T-cell (primary cell): ENCODE data around the gene MAPKAPK2. TPM values are rescaled to one million over a fixed set of nuclear protein-coding genes. Genes with fewer than 3 reads are reported as not detected.

Source experiments
- ATAC-seq, 4 experiments: fragments of 200-7000 bp in 3 of 4; fragments of 150-1000 bp in 1 of 4; cut with Tn5 transposase; replicated peaks in 1 of 4; 1 replicate in 3 of 4; 2 replicates in 1 of 4; pipeline ENCODE4 v1.10.0; 2021; ENCODE audit warnings: moderate library complexity in 3 of 4, mild to moderate bottlenecking in 2 of 4, moderate number of reproducible peaks in 1 of 4
- CTCF ChIA-PET, 2 donors: fragments of 300-600 bp; sonication (Branson Sonifier 250); formaldehyde crosslinking; loops; one replicate each; lab custom pipeline; 2022; ENCODE audit warnings: antibody characterized with exemption in 2 of 2; lab: Charles Lee
- POLR2A ChIA-PET, 2 donors: fragments of 300-600 bp; sonication (Branson Sonifier 250); formaldehyde crosslinking; loops; one replicate each; lab custom pipeline; 2022; ENCODE audit warnings: antibody characterized with exemption in 2 of 2; lab: Charles Lee
- DNase-seq, 35 experiments: peaks; one replicate each; pipeline versions ENCODE4 v3.0.0 to v3.0.0-alpha.2; 2013 to 2023
- H3K27ac ChIP-seq: one replicate; pipeline ENCODE4 v1.5.1; 2013; ENCODE audit warnings: low read length
- H3K27me3 ChIP-seq, 2 experiments: replicated peaks in 1 of 2; 1 replicate in 1 of 2; 2 replicates in 1 of 2; pipeline versions ENCODE4 v1.6.1 to v1.7.0; 2013; ENCODE audit warnings: low read length in 1 of 2, mixed read lengths in 1 of 2; ENCODE audit not compliant: control insufficient read depth in 2 of 2, insufficient read depth in 2 of 2; ENCODE audit errors: extremely low read depth in 1 of 2
- H3K36me3 ChIP-seq, 2 donors: 1 replicate in 1 of 2; 2 replicates in 1 of 2; pipeline versions ENCODE4 v1.6.1 to v1.7.0; 2013; ENCODE audit warnings: low read length in 1 of 2; ENCODE audit not compliant: control insufficient read depth in 2 of 2, insufficient read depth in 1 of 2; ENCODE audit errors: extremely low read depth in 1 of 2
- H3K4me1 ChIP-seq, 2 experiments: 1 replicate in 1 of 2; 2 replicates in 1 of 2; pipeline versions ENCODE4 v1.6.1 to v1.7.0; 2013; ENCODE audit warnings: low read length in 2 of 2, mixed read lengths in 1 of 2; ENCODE audit not compliant: insufficient read depth in 2 of 2, control insufficient read depth in 1 of 2; ENCODE audit errors: extremely low read depth in 1 of 2
- H3K4me3 ChIP-seq, 2 donors: 1 replicate in 1 of 2; 2 replicates in 1 of 2; pipeline versions ENCODE4 v1.5.1 to v1.7.0; 2013; ENCODE audit warnings: mild to moderate bottlenecking in 2 of 2, low read length in 1 of 2, moderate library complexity in 1 of 2; ENCODE audit not compliant: control insufficient read depth in 1 of 2; ENCODE audit errors: extremely low read depth in 1 of 2
- H3K9me3 ChIP-seq: 2 replicates; pipeline ENCODE4 v1.7.0; 2013
- H3K27ac Mint-ChIP-seq, 2 donors: one replicate each; pipeline ENCODE4 v1.8.0; 2020 to 2021; ENCODE audit warnings: mild to moderate bottlenecking in 2 of 2, mixed read lengths in 2 of 2
- H3K27me3 Mint-ChIP-seq, 2 donors: one replicate each; pipeline ENCODE4 v1.8.0; 2021 to 2022; ENCODE audit warnings: mixed read lengths in 2 of 2
- H3K36me3 Mint-ChIP-seq: one replicate; pipeline ENCODE4 v1.8.0; 2021; ENCODE audit warnings: mixed read lengths
- H3K4me1 Mint-ChIP-seq, 3 donors: one replicate each; pipeline ENCODE4 v1.8.0; 2020 to 2022; ENCODE audit warnings: mixed read lengths in 3 of 3, mild to moderate bottlenecking in 1 of 3
- H3K4me3 Mint-ChIP-seq, 3 donors: one replicate each; pipeline ENCODE4 v1.8.0; 2020 to 2022; ENCODE audit warnings: mild to moderate bottlenecking in 3 of 3, mixed read lengths in 3 of 3, moderate library complexity in 3 of 3
- H3K9me3 Mint-ChIP-seq, 3 donors: one replicate each; pipeline ENCODE4 v1.8.0; 2020 to 2022; ENCODE audit warnings: mixed read lengths in 3 of 3
- WGBS: methylation state at CpG from one replicate; pipeline ENCODE4 v1.1.5; 2013; ENCODE audit warnings: missing lambda C conversion rate; ENCODE audit not compliant: insufficient coverage; 5-methylcytosine and 5-hydroxymethylcytosine counted together
- total RNA-seq, 35 experiments: library from RNA in 6 of 35; stranded (reverse) in 6 of 35; fragments of 120-200 nt in 1 of 35; gene quantifications; one replicate each; pipeline versions ENCODE4 v1.2.1 to v1.2.4 and lab custom pipeline; 2013 to 2026

MAPKAPK2 gene
- total RNA-seq, 5 donors from 2014 or later (not counting 1 experiment from before 2014, with no cell fraction given) = 64.3 to 117 (median 78.4) TPM

- Histone ChIP-seq H3K4me1 (peaks cover under 1 to 43% of the 10 kb centered on the region in 2 experiments), H3K4me3 (no peak overlapping the region), H3K9me3 (no peaks in the 10 kb centered on the region), H3K27ac (no peak overlapping the region), H3K27me3 (no peaks in the 10 kb centered on the region), H3K36me3 (peaks cover 2 to 27% of the 10 kb centered on the region in 2 donors)
- H3K36me3 Mint-ChIP-seq = peaks cover 45% of the 10 kb centered on the region
- 93% methylated on average over 6 of the region's 11 CpGs for WGBS
- DNase-seq = no peak
- no peak overlapping the region for H3K4me3 Mint-ChIP-seq
- POLR2A ChIA-PET = interaction anchor here (0.6 to 0.7 kb wide), 2 partner anchors 137 to 223 kb away, joined by 3 to 4 read pairs; no protein-coding TSS in a partner anchor
- no peaks in the 10 kb centered on the region for H3K9me3 Mint-ChIP-seq
- peak overlapping the region in 1 of 2 donors; percentile 36 for H3K27ac Mint-ChIP-seq
- H3K27me3 Mint-ChIP-seq = no peaks in the 10 kb centered on the region
- ATAC-seq = no peak
- CTCF ChIA-PET = interaction anchor here in 1 of 2 donors (0.7 kb wide), 1 partner anchor 711 kb away, joined by 6 read pairs; no protein-coding TSS in a partner anchor
- H3K4me1 Mint-ChIP-seq = peaks cover 90 to 96% (median 90%) of the 10 kb centered on the region in 3 donors
Measured at GRCh38 chr1:206694171-206695124, 9.7 kb downstream of the MAPKAPK2 start.

- Histone ChIP-seq H3K9me3 (no peaks in the 10 kb centered on the region), H3K27ac (no peak overlapping the region), H3K4me1 (peaks cover 5 to 41% of the 10 kb centered on the region in 2 experiments), H3K36me3 (peaks cover 2 to 27% of the 10 kb centered on the region in 2 donors), H3K27me3 (no peaks in the 10 kb centered on the region), H3K4me3 (no peak overlapping the region)
- Mint-ChIP-seq H3K9me3 (no peaks in the 10 kb centered on the region), H3K4me3 (no peak overlapping the region), H3K27me3 (no peaks in the 10 kb centered on the region), H3K4me1 (peaks cover 90 to 96% (median 90%) of the 10 kb centered on the region in 3 donors), H3K27ac (no peak overlapping the region), H3K36me3 (peaks cover 45% of the 10 kb centered on the region)
- WGBS = 81% methylated on average over 4 of the region's 9 CpGs
- ATAC-seq = no peak
- DNase-seq = no peak
- ChIA-PET CTCF (interaction anchor here in 1 of 2 donors (0.6 kb wide), 1 partner anchor 1207 kb away, joined by 3 read pairs; no protein-coding TSS in a partner anchor), POLR2A (no interaction called here)
Measured at GRCh38 chr1:206695733-206696132, 11.0 kb downstream of the MAPKAPK2 start.

GRCh38 chr1:206696812-206697585 lies 12.3 kb downstream of the MAPKAPK2 start:
- H3K9me3 ChIP-seq = no peaks in the 10 kb centered on the region
- no peak overlapping the region for H3K4me3 Mint-ChIP-seq
- no peaks in the 10 kb centered on the region for H3K27me3 ChIP-seq
- H3K4me1 Mint-ChIP-seq = peaks cover 86 to 92% (median 88%) of the 10 kb centered on the region in 3 donors
- ChIA-PET CTCF (interaction anchor here in 1 of 2 donors (1.1 kb wide), 1 partner anchor 18 kb away, joined by 4 read pairs; no protein-coding TSS in a partner anchor), POLR2A (no interaction called here)
- H3K9me3 Mint-ChIP-seq = no peaks in the 10 kb centered on the region
- H3K4me3 ChIP-seq = no peak overlapping the region
- WGBS = 93% methylated on average over 2 of the region's 4 CpGs
- DNase-seq = no peak
- H3K27ac Mint-ChIP-seq = peak overlapping the region in 1 of 2 donors; percentile 53
- H3K36me3 ChIP-seq = peaks cover 2 to 27% of the 10 kb centered on the region in 2 donors
- no peak overlapping the region for H3K27ac ChIP-seq
- ATAC-seq = no peak
- H3K27me3 Mint-ChIP-seq = no peaks in the 10 kb centered on the region
- H3K4me1 ChIP-seq = peaks cover 5 to 33% of the 10 kb centered on the region in 2 experiments
- peaks cover 45% of the 10 kb centered on the region for H3K36me3 Mint-ChIP-seq

- Mint-ChIP-seq H3K4me3 (no peak overlapping the region), H3K27ac (peak overlapping the region; percentile 50 to 77), H3K27me3 (no peaks in the 10 kb centered on the region), H3K9me3 (no peaks in the 10 kb centered on the region), H3K36me3 (peaks cover 46% of the 10 kb centered on the region), H3K4me1 (peaks cover 86 to 92% (median 88%) of the 10 kb centered on the region in 3 donors)
- WGBS = 95% methylated on average over 2 of the region's 2 CpGs
- Histone ChIP-seq H3K27me3 (no peaks in the 10 kb centered on the region), H3K27ac (no peak overlapping the region), H3K4me1 (peaks cover 5 to 36% of the 10 kb centered on the region in 2 experiments), H3K9me3 (no peaks in the 10 kb centered on the region), H3K36me3 (peaks cover 2 to 25% of the 10 kb centered on the region in 2 donors), H3K4me3 (no peak overlapping the region)
- no peak for ATAC-seq
- ChIA-PET POLR2A (interaction anchor here in 1 of 2 donors (0.6 kb wide), 3 partner anchors 8 to 658 kb away, joined by 4 to 7 read pairs (median 5); no protein-coding TSS in a partner anchor), CTCF (interaction anchor here in 1 of 2 donors (0.6 to 1.1 kb wide), 3 partner anchors 13 to 1675 kb away, joined by 3 to 4 read pairs (median 3); no protein-coding TSS in a partner anchor)
- no peak for DNase-seq
Measured at GRCh38 chr1:206698011-206698410, 13.3 kb downstream of the MAPKAPK2 start.

GRCh38 chr1:206699000-206699586 lies 14.4 kb downstream of the MAPKAPK2 start:
- DNase-seq (no peak), ATAC-seq (no peak)
- Histone ChIP-seq H3K36me3 (peaks cover 2 to 17% of the 10 kb centered on the region in 2 donors), H3K9me3 (no peaks in the 10 kb centered on the region), H3K4me1 (peaks cover 12 to 44% of the 10 kb centered on the region in 2 experiments), H3K27me3 (no peaks in the 10 kb centered on the region), H3K27ac (no peak overlapping the region), H3K4me3 (no peak overlapping the region)
- Mint-ChIP-seq H3K36me3 (peaks cover 39% of the 10 kb centered on the region), H3K9me3 (no peaks in the 10 kb centered on the region), H3K4me1 (peaks cover 88 to 92% (median 88%) of the 10 kb centered on the region in 3 donors), H3K27ac (peak overlapping the region; percentile 69 to 79), H3K4me3 (no peak overlapping the region), H3K27me3 (no peaks in the 10 kb centered on the region)
- ChIA-PET CTCF (interaction anchor here in 1 of 2 donors (1.2 kb wide), 1 partner anchor 233 kb away, joined by 4 read pairs; no protein-coding TSS in a partner anchor), POLR2A (no interaction called here)
- 81% methylated on average over 4 of the region's 7 CpGs for WGBS
